Mammary epithelial cell (primary cell): Measurements from ENCODE around the gene STAT3.

Experiments used
- CTCF ChIP-seq, 2 donors: IDR thresholded peaks in 1 of 2; conservative IDR thresholded peaks in 1 of 2; 2 replicates each; pipeline ENCODE4 v1.5.1; 2011 to 2012; ENCODE audit warnings: inconsistent platforms in 2 of 2, low read length in 2 of 2, mild to moderate bottlenecking in 2 of 2, control low read depth in 1 of 2, low read depth in 1 of 2; ENCODE audit not compliant: insufficient read depth in 1 of 2; ENCODE audit errors: extremely low read depth in 1 of 2
- EZH2 ChIP-seq: IDR thresholded peaks from 2 replicates; pipeline ENCODE4 v1.6.1; 2012; ENCODE audit warnings: low read length, inconsistent platforms, borderline replicate concordance

GRCh38 chr17:42363231-42363630 lies 25.0 kb downstream of the STAT3 start:
- TF ChIP-seq CTCF (conservative IDR thresholded peaks at IDR 0.05 in 1 of 2, IDR thresholded peaks at IDR 0.05 in 1 of 2; ENCODE audit: extremely low read depth in 1 of 2, insufficient read depth in 1 of 2, low read depth in 1 of 2, low read length in 2 of 2) (no peak), EZH2 (no peak)
